Ishikawa (cell line): ENCODE results near the gene PCBP3.

ENCODE experiments used
- CEBPB ChIP-seq: IDR thresholded peaks from 2 replicates; pipeline ENCODE4 v1.6.1; 2012
- CREB1 ChIP-seq: IDR thresholded peaks from 2 replicates; pipeline ENCODE4 v1.6.1; 2012; ENCODE audit warnings: low read depth
- EGR1 ChIP-seq: IDR thresholded peaks from 2 replicates; pipeline ENCODE4 v1.6.1; 2012
- EP300 ChIP-seq: IDR thresholded peaks from 2 replicates; pipeline ENCODE4 v1.6.1; 2012; ENCODE audit warnings: borderline replicate concordance
- FOXM1 ChIP-seq: IDR thresholded peaks from 2 replicates; pipeline ENCODE4 v1.6.1; 2012; ENCODE audit warnings: low read depth, borderline replicate concordance
- NFIC ChIP-seq: IDR thresholded peaks from 2 replicates; pipeline ENCODE4 v1.6.1; 2012
- RAD21 ChIP-seq: IDR thresholded peaks from 2 replicates; pipeline ENCODE4 v1.6.1; 2012; ENCODE audit warnings: low read depth
- TAF1 ChIP-seq: IDR thresholded peaks from 2 replicates; pipeline ENCODE4 v1.6.1; 2012; ENCODE audit warnings: low read depth, mild to moderate bottlenecking
- TCF12 ChIP-seq: IDR thresholded peaks from 2 replicates; pipeline ENCODE4 v1.6.1; 2012; ENCODE audit warnings: low read depth
- TEAD4 ChIP-seq: IDR thresholded peaks from 2 replicates; pipeline ENCODE4 v1.6.1; 2012
- YY1 ChIP-seq: IDR thresholded peaks from 2 replicates; pipeline ENCODE4 v1.6.1; 2012; ENCODE audit warnings: low read depth
- ZBTB7A ChIP-seq: IDR thresholded peaks from 2 replicates; pipeline ENCODE4 v1.6.1; 2012; ENCODE audit warnings: low read depth
- TF ChIP-seq, protein P1 (sequence below): IDR thresholded peaks from 2 replicates; pipeline ENCODE4 v1.6.1; 2012; ENCODE audit warnings: low read depth, mild to moderate bottlenecking
- TF ChIP-seq, protein P2 (sequence below): IDR thresholded peaks from 2 replicates; pipeline ENCODE4 v1.6.1; 2012
- TF ChIP-seq, protein P3 (sequence below): IDR thresholded peaks from 2 replicates; pipeline ENCODE4 v1.6.1; 2012

PCBP3 gene

DNA sequence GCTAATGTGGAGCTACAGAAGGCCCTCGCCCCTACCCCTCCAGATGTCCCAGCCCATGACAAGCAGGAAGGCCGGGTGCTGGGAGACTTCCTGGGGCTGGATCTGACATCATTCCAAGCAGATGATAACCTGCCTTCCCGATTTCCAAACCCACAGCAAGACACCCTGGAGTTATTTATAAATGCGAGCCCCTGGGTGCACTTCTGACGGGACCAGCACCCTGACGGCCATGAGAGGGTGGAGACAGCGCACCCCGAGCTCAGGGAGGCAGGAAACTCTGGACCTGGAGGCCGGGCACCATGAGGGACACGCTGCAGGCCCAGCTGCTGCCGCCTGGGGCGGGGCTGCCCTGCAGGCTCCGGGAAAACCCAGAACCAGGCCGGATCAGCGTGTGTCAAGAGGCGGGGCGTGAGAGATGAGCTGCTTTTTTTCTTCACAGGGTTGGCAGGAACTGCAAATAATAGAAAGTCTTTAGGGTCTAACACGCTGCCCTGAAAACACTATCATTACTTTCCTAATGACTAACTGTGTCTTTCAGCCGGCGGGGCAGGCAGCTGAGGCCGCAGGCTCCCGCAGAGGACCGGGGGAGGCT is 2.5 kb upstream of the PCBP3 start:
- no peak for TF ChIP-seq YY1
- TF ChIP-seq, protein P1, sequence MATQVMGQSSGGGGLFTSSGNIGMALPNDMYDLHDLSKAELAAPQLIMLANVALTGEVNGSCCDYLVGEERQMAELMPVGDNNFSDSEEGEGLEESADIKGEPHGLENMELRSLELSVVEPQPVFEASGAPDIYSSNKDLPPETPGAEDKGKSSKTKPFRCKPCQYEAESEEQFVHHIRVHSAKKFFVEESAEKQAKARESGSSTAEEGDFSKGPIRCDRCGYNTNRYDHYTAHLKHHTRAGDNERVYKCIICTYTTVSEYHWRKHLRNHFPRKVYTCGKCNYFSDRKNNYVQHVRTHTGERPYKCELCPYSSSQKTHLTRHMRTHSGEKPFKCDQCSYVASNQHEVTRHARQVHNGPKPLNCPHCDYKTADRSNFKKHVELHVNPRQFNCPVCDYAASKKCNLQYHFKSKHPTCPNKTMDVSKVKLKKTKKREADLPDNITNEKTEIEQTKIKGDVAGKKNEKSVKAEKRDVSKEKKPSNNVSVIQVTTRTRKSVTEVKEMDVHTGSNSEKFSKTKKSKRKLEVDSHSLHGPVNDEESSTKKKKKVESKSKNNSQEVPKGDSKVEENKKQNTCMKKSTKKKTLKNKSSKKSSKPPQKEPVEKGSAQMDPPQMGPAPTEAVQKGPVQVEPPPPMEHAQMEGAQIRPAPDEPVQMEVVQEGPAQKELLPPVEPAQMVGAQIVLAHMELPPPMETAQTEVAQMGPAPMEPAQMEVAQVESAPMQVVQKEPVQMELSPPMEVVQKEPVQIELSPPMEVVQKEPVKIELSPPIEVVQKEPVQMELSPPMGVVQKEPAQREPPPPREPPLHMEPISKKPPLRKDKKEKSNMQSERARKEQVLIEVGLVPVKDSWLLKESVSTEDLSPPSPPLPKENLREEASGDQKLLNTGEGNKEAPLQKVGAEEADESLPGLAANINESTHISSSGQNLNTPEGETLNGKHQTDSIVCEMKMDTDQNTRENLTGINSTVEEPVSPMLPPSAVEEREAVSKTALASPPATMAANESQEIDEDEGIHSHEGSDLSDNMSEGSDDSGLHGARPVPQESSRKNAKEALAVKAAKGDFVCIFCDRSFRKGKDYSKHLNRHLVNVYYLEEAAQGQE = no peak
- no peak for TF ChIP-seq EGR1
- TF ChIP-seq TEAD4 = no peak
- no peak for TF ChIP-seq TAF1
- TF ChIP-seq EP300 = no peak

DNA sequence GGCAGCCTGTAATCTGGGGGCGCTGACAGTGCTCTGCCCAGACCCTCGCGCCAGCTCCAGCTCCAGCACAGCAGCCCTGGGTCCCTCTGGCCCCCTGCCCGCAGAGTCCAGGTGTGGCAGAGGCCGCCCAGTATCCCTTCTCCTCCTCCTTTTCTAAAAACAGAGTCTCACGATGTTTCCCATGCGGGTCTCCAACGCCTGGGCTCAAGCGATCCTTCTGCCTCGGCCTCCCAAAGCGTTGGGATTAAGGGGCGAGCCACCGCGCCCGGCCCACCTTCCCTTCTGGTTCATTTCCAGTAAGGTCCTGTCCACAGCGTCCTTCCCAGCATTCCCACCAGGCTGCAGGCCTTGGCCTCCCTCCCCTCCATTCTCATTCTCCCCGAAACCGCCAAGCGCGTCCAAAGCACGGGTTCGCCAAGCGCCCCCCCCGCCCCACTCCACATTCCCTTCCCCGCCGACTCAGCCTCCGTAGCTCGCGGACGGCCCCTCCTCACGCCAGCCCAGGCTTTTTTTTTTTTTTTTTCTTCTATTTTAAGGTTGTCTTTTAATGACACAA is 2.0 kb upstream of the PCBP3 start:
- TF ChIP-seq RAD21 = no peak
- TF ChIP-seq TAF1 = no peak
- TF ChIP-seq, protein P2, sequence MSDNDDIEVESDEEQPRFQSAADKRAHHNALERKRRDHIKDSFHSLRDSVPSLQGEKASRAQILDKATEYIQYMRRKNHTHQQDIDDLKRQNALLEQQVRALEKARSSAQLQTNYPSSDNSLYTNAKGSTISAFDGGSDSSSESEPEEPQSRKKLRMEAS = no peak
- TF ChIP-seq NFIC = no peak

DNA sequence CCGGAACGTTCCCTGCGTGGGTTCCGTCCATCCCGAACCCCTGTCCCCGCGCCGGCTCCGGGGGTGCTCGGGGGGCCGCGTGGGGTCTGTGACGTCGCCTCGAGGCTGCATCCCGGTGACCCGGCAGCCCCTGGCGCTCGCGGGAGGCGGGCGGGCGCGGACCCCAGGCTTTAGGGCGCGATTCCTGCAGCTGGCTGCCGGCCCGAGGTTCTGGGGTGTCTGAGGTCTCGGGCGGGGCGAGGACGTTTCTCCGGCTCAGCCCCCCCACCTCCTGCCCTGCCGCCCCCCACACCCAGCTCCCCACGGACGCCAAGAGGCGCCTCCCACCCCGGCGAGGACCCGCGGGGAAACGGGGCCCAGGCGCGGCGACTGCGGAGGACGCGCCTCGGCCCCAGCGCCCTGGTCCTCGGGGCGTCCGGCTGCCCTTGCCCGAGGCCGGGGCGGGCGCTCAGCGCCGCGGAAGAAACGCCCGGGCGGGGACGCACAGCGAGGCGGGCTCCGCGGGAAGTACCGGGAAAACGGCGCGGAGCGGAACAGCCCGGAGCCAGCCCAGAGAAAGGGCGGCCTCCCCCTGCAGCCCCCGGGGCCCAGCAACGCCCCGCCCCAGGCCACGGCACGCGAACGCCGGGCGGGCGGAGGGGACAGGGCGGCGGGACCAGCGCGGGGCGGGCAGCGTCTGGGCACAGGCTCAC is 1.3 kb upstream of the PCBP3 start:
- TF ChIP-seq RAD21 (no peak), YY1 (no peak), ZBTB7A (no peak), NFIC (no peak), CEBPB (no peak), TCF12 (no peak), TAF1 (no peak), CREB1 (no peak), EGR1 (no peak)
- TF ChIP-seq, protein P2 = no peak
- TF ChIP-seq, protein P3, sequence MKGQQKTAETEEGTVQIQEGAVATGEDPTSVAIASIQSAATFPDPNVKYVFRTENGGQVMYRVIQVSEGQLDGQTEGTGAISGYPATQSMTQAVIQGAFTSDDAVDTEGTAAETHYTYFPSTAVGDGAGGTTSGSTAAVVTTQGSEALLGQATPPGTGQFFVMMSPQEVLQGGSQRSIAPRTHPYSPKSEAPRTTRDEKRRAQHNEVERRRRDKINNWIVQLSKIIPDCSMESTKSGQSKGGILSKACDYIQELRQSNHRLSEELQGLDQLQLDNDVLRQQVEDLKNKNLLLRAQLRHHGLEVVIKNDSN = no peak

DNA sequence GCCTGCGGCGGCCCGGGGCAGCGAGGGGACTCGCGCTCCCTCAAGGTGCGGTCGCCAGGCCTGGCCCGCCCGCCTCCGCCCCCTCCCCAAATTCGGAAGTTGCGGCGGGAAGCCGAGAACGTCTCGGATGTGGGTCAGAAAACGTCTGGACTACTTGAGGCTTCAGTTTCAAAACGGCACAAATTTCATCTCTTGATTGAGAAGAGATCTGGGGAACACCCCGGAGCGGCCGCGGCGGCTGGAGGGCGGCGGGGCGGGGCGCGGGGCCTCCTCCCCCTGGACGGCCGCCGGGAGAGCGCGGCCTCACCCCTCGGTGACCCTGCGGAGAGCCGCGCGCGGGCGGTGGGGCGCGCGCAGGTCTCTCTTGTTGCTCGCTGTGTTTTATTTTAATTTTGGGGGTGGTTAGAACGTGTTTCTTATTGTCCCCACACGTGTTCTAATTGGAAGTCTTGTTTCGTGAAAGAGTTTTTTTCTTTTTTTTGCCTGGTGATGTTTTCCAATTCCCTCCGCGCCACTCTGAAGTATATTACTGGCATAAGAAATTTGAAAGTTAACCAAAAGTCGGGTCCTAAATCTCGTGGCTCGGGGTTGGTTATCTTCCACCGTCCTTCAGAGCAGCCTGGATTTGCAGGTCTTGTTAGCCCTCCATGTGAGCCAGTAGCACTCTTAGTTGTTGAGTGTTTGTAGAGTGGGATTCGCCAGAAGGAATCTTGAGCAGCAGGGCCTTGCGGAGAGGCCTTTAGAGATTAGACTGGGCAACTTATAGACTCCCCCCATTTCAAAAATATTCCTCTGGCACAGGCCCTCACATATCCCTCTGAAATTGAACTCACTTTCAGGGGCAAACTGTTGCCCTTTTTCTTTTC is 749 bp downstream of the PCBP3 start:
- no peak for TF ChIP-seq NFIC
- TF ChIP-seq, protein P3 = no peak
- TF ChIP-seq YY1 = no peak
- no peak for TF ChIP-seq CREB1
- no peak for TF ChIP-seq TEAD4
- no peak for TF ChIP-seq TCF12
- TF ChIP-seq, protein P2 = no peak

DNA sequence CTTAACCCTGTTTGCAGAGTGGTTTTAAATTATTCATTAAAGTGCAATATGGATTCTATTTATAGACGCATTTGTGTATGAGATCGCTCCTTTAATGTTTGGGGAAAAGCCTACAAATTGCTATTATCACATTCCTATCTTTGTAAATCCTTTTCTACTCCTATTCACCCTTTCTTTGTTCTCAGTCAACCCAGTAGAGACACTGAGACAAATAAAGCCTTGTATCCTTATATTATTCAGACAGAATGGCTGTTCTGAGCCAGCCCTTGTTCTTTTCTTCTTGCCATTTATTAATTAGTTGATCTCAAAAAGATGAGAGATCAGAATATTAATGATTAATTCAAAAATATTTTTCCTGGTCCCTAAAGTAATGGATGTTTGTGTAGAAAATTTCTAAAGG is 8.4 kb downstream of the PCBP3 start:
- TF ChIP-seq RAD21 = no peak
- no peak for TF ChIP-seq YY1

DNA sequence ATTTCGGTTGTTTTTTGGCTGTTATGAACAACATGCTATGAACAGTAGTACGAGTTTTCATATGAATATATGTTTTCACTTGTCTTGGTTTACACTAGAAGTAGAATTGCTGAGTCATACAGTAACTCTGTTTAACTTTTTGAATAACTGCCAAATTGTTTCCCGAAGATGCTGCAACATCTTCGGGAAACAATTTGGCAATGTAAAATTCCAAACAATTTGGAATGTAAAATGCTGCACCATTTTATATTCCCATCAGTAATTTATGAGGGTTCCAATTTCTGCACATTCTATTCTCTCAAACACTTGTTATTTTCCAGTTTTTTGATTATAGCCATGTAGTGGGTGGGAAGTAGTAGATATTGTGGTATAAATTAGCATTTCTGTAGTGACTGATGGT is 11.6 kb downstream of the PCBP3 start:
- TF ChIP-seq TCF12 (no peak), RAD21 (no peak), CREB1 (no peak), NFIC (no peak), TAF1 (no peak), FOXM1 (no peak), CEBPB (no peak), YY1 (no peak), ZBTB7A (no peak), TEAD4 (no peak), EP300 (no peak), EGR1 (no peak)
- TF ChIP-seq, protein P1 = no peak
- TF ChIP-seq, protein P2 = no peak
- TF ChIP-seq, protein P3 = no peak
